ENCODE measurements around the gene DIO1. TPM values are rescaled to one million over a fixed set of nuclear protein-coding genes. Genes with fewer than 3 reads are reported as not detected.

DIO1 gene
- total RNA-seq = not detected in 2 replicates
- long read RNA-seq, partial matches to known transcripts = 0 of 1 reads
- long read RNA-seq, other reads (novel, unspliced or antisense) = 1 of 1 reads

GRCh38 chr1:53893999-53894636 is at the start of gene DIO1:
TSS of gene DIO1 (plus strand) at chr1:53894187. CDS start at chr1:53894211, 24 bp downstream.
- TF ChIP-seq, protein P1, sequence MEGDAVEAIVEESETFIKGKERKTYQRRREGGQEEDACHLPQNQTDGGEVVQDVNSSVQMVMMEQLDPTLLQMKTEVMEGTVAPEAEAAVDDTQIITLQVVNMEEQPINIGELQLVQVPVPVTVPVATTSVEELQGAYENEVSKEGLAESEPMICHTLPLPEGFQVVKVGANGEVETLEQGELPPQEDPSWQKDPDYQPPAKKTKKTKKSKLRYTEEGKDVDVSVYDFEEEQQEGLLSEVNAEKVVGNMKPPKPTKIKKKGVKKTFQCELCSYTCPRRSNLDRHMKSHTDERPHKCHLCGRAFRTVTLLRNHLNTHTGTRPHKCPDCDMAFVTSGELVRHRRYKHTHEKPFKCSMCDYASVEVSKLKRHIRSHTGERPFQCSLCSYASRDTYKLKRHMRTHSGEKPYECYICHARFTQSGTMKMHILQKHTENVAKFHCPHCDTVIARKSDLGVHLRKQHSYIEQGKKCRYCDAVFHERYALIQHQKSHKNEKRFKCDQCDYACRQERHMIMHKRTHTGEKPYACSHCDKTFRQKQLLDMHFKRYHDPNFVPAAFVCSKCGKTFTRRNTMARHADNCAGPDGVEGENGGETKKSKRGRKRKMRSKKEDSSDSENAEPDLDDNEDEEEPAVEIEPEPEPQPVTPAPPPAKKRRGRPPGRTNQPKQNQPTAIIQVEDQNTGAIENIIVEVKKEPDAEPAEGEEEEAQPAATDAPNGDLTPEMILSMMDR (IDR thresholded peaks at IDR 0.05) = no peak
- Mint-ChIP-seq H3K4me3 (ENCODE audit: unreplicated experiment) (no peak within 1 kb of the TSS), H3K27me3 (ENCODE audit: unreplicated experiment) (no peaks in the 10 kb centered on the region)

DNA sequence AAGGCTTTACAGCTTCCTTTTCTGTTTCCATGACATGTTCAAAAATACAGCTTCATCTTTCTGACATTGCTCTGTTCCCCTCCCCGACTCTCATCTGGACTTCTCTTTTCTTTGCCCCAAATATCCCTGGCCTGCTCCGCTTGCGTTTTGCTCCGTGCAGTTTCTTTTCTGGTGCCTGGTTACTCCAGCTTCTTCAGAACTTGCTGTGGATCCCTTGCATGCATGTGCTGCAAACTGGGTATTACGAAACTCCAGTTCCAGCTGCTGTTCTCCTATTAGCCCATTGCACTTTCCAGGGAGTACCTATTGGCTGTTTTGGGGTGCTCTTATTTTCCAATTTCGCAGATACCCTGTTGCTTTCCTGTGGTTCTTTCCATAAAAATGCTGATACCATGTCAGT is 46.0 kb upstream of the DIO1 start:
- Mint-ChIP-seq H3K9me3 (ENCODE audit: unreplicated experiment) (no peaks in the 10 kb centered on the region), H3K36me3 (ENCODE audit: unreplicated experiment) (peaks cover 24% of the 10 kb centered on the region), H3K4me3 (ENCODE audit: unreplicated experiment) (no peak overlapping the region)

More at GRCh38 chr1:53893999-53894636, at the start of gene DIO1:
- Mint-ChIP-seq H3K36me3 (ENCODE audit: unreplicated experiment) (no peaks in the 10 kb centered on the region), H3K27ac (ENCODE audit: unreplicated experiment) (no peak within 1 kb of the TSS), H3K9me3 (ENCODE audit: unreplicated experiment) (no peaks in the 10 kb centered on the region), H3K4me1 (ENCODE audit: unreplicated experiment) (peaks cover 20% of the 10 kb centered on the region)
- DNase-seq (ENCODE audit: extremely low spot score, unreplicated experiment) = no peak

GRCh38 chr1:53850082-53850673 is 43.8 kb upstream of the DIO1 start:
- Mint-ChIP-seq H3K27ac (ENCODE audit: unreplicated experiment) (no peak overlapping the region), H3K27me3 (ENCODE audit: unreplicated experiment) (peaks cover 12% of the 10 kb centered on the region)

More for the DNA sequence above, 46.0 kb upstream of the DIO1 start:
- no peak for DNase-seq (ENCODE audit: extremely low spot score, unreplicated experiment)
- TF ChIP-seq, protein P1 (IDR thresholded peaks at IDR 0.05) = no peak
- Mint-ChIP-seq H3K27me3 (ENCODE audit: unreplicated experiment) (peaks cover 12% of the 10 kb centered on the region), H3K4me1 (ENCODE audit: unreplicated experiment) (no peaks in the 10 kb centered on the region), H3K27ac (ENCODE audit: unreplicated experiment) (no peak overlapping the region)

GRCh38 chr1:53851571-53852285 is 42.3 kb upstream of the DIO1 start:
- Mint-ChIP-seq H3K27ac (ENCODE audit: unreplicated experiment) (no peak overlapping the region), H3K9me3 (ENCODE audit: unreplicated experiment) (no peaks in the 10 kb centered on the region), H3K4me1 (ENCODE audit: unreplicated experiment) (no peaks in the 10 kb centered on the region), H3K27me3 (ENCODE audit: unreplicated experiment) (peaks cover 8% of the 10 kb centered on the region), H3K4me3 (ENCODE audit: unreplicated experiment) (no peak overlapping the region), H3K36me3 (ENCODE audit: unreplicated experiment) (peaks cover 47% of the 10 kb centered on the region)
- TF ChIP-seq, protein P1 (IDR thresholded peaks at IDR 0.05) = no peak
- no peak for DNase-seq (ENCODE audit: extremely low spot score, unreplicated experiment)

More at GRCh38 chr1:53850082-53850673, 43.8 kb upstream of the DIO1 start:
- Mint-ChIP-seq H3K4me1 (ENCODE audit: unreplicated experiment) (no peaks in the 10 kb centered on the region), H3K9me3 (ENCODE audit: unreplicated experiment) (no peaks in the 10 kb centered on the region), H3K4me3 (ENCODE audit: unreplicated experiment) (no peak overlapping the region), H3K36me3 (ENCODE audit: unreplicated experiment) (peaks cover 39% of the 10 kb centered on the region)
- DNase-seq (ENCODE audit: extremely low spot score, unreplicated experiment) = no peak
- TF ChIP-seq, protein P1 (IDR thresholded peaks at IDR 0.05) = no peak

DNA sequence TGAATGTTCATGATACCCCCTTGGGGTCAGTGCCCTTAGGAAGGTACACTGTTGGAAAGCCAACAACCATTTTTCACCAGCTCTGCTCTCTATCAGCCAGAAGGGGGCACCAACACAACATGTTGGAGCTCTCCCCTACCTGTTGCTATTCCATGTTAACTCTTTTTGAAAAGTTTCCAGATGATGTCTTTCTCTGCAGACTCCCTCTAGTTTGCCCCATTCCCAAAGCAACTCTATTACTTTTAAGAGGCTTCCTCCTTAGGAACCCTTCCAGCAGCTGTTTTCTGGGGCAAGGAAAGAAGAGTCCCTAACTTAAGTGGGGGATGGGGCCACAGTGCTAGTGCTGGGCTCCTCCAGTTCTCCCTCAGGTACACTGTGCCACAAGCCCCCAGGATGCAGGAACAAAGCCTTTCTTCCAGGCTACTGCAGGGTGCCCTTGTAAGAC is 33.0 kb upstream of the DIO1 start:
- Mint-ChIP-seq H3K27ac (ENCODE audit: unreplicated experiment) (no peak overlapping the region), H3K27me3 (ENCODE audit: unreplicated experiment) (no peaks in the 10 kb centered on the region), H3K4me1 (ENCODE audit: unreplicated experiment) (no peaks in the 10 kb centered on the region), H3K4me3 (ENCODE audit: unreplicated experiment) (no peak overlapping the region), H3K36me3 (ENCODE audit: unreplicated experiment) (peaks cover 14% of the 10 kb centered on the region), H3K9me3 (ENCODE audit: unreplicated experiment) (no peaks in the 10 kb centered on the region)
- TF ChIP-seq, protein P1 (IDR thresholded peaks at IDR 0.05) = peak; percentile 80
- DNase-seq (ENCODE audit: extremely low spot score, unreplicated experiment) = no peak

Measured in osteocyte (in vitro differentiated cells).